Left hindlimb (tissue), 1 donor: ENCODE results near the gene LEPROT.
"Not testable (repeated sequence)": the region's sequence is repeated elsewhere in the genome, so short reads cannot be mapped to it uniquely, and the experiment has no call there.

ENCODE experiments used
- DNase-seq: peaks from one replicate; pipeline ENCODE4 v3.0.0-alpha.2; 2018

Gene LEPROT

DNA sequence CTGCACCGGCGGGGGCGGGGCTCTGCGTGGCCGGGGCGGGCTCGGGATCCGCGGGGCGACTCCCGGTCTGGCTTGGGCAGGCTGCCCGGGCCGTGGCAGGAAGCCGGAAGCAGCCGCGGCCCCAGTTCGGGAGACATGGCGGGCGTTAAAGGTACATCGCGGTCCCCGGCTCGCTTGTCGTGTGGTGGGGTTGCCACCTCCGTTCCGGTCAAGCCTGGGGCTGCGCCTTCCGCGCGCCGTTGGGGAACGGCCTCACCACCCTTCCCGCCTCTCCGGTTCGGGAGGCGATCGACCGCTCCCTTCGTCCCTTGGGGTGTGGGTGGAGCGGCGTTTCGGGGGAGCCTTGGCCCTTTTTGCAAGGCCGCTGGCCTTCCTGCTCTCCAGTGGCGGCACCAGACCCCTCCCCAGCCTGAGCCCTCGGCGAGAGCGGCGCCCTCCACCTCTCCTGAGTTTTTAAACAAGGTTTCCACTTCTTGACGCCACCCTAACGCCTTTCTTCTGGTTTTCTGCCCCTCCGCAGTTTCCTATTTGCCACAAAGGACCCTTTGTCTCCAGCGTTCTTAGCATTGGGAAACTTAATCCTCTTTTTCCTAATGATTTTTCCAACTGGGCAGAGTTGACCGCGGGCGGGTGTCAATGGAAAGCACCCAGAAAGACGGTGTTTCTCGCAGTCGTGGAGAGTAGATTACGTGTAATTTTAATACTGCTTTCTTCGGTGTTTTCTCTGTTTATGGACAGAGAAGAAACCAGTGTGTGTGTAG is at the start of gene LEPROT, which contains the start of gene LEPR:
Gene LEPROT (plus strand): TSS at position 79 of the 761 bp plus-strand sequence. CDS start 57 bp downstream, at position 136.
Gene LEPR (plus strand): TSS at position 79 of the 761 bp plus-strand sequence. CDS start 144,898 bp downstream, outside the sequence.
- no peak for DNase-seq

DNA sequence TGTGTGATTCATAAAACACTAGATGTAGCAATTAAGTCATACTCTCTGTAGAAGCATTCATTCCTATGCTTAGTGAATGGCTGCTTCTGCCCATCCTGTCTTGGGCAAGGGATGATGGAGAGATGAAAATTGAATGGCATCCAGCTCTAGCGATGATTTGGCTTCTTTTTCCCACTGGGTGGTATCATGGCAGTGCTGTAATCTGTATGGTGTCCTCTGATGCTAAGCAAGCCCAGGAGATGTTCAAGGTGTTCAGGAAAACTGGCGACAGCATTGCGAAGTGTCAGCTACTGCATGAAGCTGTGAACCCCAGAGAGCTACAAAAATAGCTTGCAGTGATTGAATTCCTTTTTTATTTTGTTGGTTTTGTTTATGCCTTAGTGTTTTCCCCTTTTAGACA is 48.9 kb upstream of the LEPROT start:
- no peak for DNase-seq

- no peak for DNase-seq
These were observed 47.9 kb upstream of the LEPROT start for GRCh38 chr1:65372557-65372956.

GRCh38 chr1:65377496-65378246 is 42.8 kb upstream of the LEPROT start:
- no peak for DNase-seq

DNA sequence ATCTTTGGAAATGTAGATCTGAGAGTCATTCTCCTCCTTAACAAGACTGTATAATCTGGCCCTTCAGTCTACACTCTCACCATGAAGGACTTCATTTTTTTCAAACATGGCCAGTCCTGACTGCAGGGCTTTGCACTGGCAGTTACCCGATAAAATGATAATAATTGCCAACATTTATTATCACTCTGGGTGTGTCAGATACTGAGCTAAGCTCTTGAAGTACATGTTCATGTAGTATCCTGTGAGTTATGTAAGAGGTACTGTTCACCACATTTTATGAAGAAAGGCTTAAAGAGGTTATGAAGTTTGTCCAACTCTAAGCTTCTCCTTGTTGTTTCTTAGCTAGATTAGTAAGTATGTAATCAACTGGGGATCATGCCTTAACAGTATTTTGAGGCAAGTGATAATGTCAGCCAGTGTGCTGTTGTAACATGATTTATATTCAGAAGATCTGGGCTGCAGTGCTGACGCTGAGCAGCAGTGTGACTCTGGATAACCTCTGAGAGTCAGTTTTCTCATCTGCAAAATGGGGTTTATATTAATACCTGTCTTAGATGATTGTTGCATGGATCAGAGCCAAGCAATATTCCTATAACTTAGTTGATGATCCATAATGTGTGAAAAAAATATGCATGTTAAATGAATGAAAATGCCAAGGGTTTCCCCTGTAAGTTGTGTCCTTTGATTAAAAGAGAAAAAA is 42.1 kb upstream of the LEPROT start:
- no peak for DNase-seq

GRCh38 chr1:65384426-65384825 is 36.0 kb upstream of the LEPROT start:
- DNase-seq, result not testable (repeated sequence)

GRCh38 chr1:65386439-65386838 is 34.0 kb upstream of the LEPROT start:
- DNase-seq, result no peak

GRCh38 chr1:65387821-65388220 is 32.6 kb upstream of the LEPROT start:
- no peak for DNase-seq

DNA sequence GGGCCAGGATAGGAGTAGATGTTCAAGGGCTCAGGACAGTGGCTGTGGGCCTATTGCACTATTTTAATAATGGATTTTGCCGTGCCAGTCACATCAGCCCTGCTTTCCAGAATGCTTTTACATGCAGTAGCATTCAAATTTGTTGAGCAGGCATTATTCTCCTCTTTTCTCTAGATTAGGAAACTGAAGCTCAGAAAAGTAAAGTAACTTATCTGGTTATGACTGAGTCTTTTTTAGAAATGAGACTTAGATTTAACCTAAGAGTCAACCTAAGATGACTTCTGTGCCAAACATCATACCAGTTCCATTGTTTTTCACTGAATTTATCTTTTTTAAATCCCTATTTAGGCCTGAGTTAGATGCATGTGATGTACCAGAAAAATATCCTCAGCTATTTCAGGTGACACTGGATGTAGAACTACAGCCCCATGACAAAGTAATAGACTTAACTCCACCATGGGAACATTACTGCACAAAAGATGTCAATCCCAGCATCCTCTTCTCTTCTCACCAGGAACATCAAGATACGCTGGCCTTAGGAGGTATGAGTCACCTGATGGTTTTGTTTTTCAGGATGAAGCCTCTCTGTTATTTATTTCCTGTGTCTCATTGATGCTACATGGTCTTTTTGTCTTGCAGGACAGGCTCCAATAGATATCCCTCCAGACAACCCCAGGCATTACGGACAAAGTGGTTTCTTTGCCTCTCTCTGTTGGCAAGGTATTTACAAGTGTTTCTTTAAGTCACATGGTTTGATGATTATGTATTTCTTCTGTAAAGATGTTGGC is 31.4 kb upstream of the LEPROT start:
- no peak for DNase-seq

DNA sequence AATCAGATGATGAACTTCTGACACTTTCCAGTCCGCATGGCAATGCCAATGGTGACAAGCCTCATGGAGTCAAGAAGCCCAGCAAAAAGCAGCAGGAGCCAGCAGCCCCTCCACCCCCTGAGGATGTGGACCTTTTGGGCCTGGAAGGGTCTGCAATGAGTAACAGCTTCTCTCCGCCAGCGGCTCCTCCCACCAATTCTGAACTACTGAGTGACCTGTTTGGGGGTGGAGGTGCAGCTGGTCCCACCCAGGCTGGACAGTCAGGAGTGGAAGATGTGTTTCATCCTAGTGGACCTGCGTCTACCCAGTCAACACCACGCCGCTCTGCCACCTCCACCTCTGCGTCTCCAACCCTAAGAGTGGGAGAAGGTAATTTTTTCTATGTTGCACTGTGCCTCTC is 28.0 kb upstream of the LEPROT start:
- DNase-seq, result no peak

GRCh38 chr1:65393347-65393746 is 27.1 kb upstream of the LEPROT start:
- no peak for DNase-seq

DNA sequence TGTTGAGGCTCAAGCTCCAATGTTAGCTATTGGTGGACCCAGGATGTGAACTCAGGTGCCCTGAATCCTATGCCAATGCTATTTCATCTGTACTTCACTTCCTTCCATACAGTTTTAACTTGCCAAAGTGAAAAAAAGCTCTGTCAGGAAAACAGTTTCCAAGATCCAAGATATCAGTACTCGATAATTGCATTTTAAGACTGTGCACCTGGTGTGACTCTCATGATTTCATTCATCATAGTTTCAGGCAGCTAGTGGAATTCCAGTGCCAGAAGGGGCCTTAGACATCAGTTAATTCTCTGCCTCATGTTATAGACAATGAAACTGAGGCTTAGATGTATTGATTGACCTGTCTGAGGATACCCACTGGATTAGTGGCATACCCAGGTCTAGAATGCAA is 26.5 kb upstream of the LEPROT start:
- DNase-seq, result no peak

DNA sequence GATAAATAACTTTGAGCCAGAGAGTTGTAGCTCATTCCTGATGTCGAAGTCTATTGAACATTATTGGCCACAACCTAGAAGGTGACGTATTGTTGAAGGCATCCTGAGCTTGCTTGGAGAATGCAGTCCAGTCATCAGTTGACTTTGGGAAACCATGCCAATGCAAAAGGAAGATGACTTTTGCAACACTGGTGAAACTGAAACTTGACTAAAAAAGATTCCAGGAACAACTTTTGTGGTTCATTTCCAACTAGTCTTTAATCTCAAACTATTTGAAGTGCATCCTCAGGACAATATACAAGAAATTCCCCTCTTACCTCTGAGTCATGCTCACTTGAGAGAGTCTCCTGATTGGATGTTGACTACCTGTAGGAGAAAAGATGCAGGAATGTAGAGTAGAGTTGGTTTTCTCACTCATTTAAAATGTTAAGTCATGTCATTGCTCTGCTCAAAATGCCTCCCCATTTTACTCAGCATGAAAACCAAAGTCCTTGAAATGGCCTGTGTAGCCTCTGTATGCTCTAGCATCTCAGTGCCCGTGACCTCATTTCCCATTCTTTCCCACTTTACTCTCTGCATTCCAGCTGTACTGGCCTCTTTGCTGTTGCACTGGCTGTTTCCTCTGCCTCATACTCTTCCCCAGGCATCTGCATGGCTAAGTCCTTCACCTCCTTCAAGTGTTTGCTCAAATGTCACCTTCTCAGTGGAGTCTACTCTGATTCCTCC is 24.4 kb upstream of the LEPROT start:
- no peak for DNase-seq

DNA sequence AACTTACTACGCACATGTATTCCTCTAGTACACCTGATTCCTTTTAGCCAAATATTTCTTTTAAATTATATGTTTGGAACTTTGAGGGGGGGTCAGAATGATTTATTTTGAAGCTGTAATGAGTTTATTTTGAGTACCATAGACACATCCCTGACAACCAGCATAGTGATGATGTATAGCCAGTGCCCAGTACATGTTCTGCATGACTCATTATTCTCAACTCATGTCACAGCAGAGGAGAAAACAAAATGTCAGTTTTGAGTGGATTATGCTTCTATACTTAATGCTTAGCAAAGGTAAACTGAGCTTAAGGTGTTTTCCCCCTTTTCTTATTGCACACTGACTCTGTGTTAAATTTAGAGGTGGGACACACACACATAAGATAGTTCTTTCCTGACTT is 22.4 kb upstream of the LEPROT start:
- no peak for DNase-seq

- DNase-seq, result no peak
These were observed 21.5 kb upstream of the LEPROT start for GRCh38 chr1:65399003-65399402.

DNA sequence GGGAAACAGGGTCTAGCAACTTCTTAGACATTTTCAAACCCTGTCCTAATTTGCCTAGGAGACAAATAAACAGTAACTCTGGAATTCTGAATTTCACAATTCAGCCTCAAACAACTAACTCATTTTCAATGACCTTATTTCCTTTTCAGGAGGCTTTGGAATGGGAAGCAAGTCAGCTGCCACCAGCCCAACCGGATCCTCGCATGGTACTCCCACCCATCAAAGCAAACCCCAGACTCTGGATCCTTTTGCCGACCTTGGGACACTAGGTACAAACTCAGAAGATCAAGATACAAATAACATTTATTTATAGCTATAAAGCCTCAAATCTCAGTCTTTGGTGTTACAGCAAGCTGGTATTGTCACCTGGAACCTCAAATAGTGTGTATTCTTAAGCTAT is 18.9 kb upstream of the LEPROT start:
- DNase-seq, result no peak

DNA sequence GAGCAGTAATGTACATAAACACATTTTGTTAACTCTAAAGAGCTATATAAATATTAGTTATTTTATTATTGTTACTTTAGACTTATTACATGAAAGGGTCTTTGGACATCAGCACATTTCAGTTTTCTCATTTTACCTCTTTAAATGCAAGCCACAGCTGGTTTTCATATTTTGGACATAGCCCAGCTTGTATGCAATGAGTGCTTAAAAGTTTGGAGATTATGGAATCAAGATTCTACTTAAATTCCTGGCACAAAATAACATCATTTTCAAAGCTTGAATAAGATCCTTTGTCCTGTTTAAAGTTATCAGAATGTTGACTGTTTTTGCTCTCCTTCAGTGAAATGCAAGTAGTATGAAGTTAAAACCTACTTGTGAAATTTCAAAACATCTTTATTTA is 15.5 kb upstream of the LEPROT start:
- no peak for DNase-seq

DNA sequence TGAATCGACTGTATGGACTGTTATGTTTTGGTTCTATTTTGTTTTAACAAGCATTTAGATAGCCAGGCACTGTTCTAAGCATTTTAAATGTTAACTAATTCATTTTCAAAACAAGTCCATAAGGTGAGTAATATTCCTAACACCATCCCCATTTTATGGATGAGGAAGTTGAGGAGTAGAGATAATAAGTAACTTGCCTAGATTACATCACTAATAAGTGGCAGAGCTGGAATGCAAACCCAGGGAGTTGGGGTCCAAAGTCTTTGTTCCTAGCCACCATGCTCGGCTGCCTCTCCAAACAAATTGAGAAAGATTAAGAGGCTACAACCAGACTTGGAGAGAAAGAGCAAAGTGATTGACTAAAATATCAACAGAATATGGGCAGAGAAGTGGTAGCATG is 12.6 kb upstream of the LEPROT start:
- DNase-seq, result no peak

- no peak for DNase-seq
These were observed 11.2 kb upstream of the LEPROT start for GRCh38 chr1:65409314-65409713.

- DNase-seq, result no peak
These were observed 10.6 kb upstream of the LEPROT start for GRCh38 chr1:65409816-65410326.

DNA sequence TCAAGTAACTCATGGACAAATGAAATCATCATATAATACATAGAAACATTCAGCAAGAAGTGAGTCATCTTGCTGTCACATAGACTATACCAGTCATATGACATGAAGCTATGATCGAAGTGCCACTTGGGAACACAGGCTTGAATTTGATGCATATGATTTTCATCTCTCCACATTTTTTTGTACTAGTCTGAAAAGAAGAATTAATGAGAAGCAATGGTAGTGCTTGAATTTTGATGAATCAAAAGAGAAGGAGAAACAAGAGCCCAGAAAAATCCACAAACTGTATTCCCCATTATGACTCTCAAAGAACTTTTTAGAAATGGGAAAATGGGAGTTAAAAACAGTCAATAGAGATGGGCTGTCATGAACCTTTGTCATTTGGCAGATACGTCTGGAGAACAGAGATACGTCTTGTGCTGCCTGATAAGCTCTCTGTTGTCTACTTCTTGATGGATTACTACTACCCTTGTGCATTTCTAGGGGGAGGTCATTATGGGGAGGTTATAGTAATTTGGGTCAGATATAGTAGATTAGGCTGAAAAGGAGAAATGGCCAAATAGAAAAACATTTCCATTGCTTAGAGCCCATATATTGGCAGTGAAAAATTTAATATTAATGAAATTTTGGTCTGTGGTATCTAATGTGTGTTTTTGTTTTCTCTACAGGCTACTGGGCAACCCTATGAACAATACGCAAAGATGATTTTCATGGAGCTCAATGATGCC is 8.0 kb upstream of the LEPROT start:
- DNase-seq, result no peak
